Activated naive CD4-positive, alpha-beta T cell treated with anti-CD3 and anti-CD28 coated beads for 36 hours (primary cell): ENCODE results near the gene CFAP251. TPM values are rescaled to one million over a fixed set of nuclear protein-coding genes. Genes with fewer than 3 reads are reported as not detected.
"Not testable (repeated sequence)": the region's sequence is repeated elsewhere in the genome, so short reads cannot be mapped to it uniquely, and the experiment has no call there.

Experiments
- CTCF ChIA-PET: fragments of 350-600 bp; sonication (Branson Sonifier 250); formaldehyde crosslinking; loops from one replicate; lab custom pipeline; 2021; ENCODE audit warnings: antibody characterized with exemption; lab: Charles Lee
- DNase-seq: peaks from one replicate; pipeline ENCODE4 v3.0.0-alpha.2; 2020
- H3K27ac Mint-ChIP-seq: one replicate; pipeline ENCODE4 v1.8.0; 2021; ENCODE audit warnings: mild to moderate bottlenecking, mixed read lengths
- H3K27me3 Mint-ChIP-seq: one replicate; pipeline ENCODE4 v1.8.0; 2021; ENCODE audit warnings: low read depth, mixed read lengths
- H3K36me3 Mint-ChIP-seq: one replicate; pipeline ENCODE4 v1.8.0; 2021; ENCODE audit warnings: low read depth, mixed read lengths
- H3K4me1 Mint-ChIP-seq: one replicate; pipeline ENCODE4 v1.8.0; 2021; ENCODE audit warnings: low read depth, mixed read lengths
- H3K4me3 Mint-ChIP-seq: one replicate; pipeline ENCODE4 v1.8.0; 2021; ENCODE audit warnings: mild to moderate bottlenecking, moderate library complexity, mixed read lengths
- H3K9me3 Mint-ChIP-seq: one replicate; pipeline ENCODE4 v1.8.0; 2021; ENCODE audit warnings: mixed read lengths
- intact Hi-C: fragments of 100-400 bp; cut with micrococcal nuclease; formaldehyde crosslinking; loops from one replicate; pipeline ENCODE4 v1.15.1; 2023
- total RNA-seq, 2 experiments: library from RNA; stranded (reverse); gene quantifications; one replicate each; pipeline ENCODE4 v1.2.3, GENCODE V29; 2021

CFAP251 gene
- total RNA-seq, 2 experiments from 2014 or later, result 0.20 to 0.62 TPM

DNA sequence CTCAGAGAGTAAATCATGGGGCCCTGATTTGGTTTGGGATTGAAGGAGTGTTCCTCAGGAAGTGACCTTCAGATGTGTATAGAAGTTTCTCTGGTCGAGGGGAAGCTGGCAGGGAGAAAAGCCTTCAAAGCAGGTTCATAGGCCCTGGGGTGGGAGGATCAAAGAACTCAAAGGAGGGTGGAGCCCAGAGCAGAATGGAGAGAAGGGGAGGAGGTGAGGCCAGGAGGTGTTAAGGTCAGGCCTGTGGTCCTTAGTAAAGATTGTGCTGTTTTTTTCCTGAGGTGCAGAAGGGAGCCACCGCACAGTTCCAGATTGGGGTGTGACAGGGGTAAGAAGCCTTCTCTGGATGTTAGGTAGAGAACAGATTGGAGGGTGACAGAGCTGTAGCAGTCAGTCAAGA lies 9.7 kb upstream of the CFAP251 start:
- H3K27me3 Mint-ChIP-seq, result no peaks in the 10 kb centered on the region
- H3K36me3 Mint-ChIP-seq, result peaks cover 35% of the 10 kb centered on the region
- CTCF ChIA-PET, result interaction anchor here (0.6 kb wide), 1 partner anchor 79 kb away, joined by 3 read pairs; no protein-coding TSS in a partner anchor
- intact Hi-C loops, result no loop called here
- no peak overlapping the region for H3K4me3 Mint-ChIP-seq
- H3K4me1 Mint-ChIP-seq, result peaks cover 14% of the 10 kb centered on the region
- DNase-seq, result no peak
- H3K27ac Mint-ChIP-seq, result peak overlapping the region; percentile 10
- H3K9me3 Mint-ChIP-seq, result no peaks in the 10 kb centered on the region

DNA sequence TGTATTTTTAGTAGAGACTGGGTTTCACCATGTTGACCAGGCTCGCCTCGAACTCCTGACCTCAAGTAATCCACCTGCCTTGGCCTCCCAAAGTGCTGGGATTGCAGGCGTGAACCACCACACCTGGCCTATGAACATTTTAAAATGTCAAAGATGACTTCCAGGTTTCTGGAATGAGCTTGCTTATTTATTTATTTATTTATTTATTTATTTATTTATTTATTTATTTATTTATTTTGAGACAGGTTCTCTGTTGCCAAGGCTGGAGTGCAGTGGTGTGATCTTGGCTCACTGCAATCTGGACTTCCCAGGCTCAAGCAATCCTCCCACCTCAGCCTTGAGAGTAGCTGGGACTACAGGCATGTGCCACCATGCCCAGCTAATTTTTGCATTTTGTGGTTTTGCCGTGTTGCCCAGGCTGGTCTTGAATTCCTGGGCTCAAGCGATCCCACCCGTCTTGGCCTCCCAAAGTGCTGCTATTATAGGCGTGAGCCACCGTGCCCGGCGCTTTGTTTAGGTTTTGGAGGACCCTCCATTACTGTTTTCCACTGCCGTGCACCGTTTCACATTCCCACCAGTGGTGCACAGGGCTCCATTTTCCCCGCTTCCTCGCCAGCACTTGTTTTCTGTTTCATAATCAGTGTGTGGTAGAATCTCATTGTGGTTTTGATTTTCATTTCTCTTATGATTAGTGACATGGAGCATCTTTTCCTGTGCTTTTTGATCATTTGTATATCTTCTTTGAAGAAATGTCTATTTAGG lies 6.4 kb upstream of the CFAP251 start:
- Mint-ChIP-seq H3K9me3 (no peaks in the 10 kb centered on the region), H3K4me1 (peaks cover 14% of the 10 kb centered on the region), H3K4me3 (no peak overlapping the region), H3K27me3 (no peaks in the 10 kb centered on the region), H3K36me3 (peaks cover 27% of the 10 kb centered on the region), H3K27ac (peak overlapping the region; percentile 51)
- peak; percentile 51 for DNase-seq
- intact Hi-C loops, result loop anchor here (1.0 kb wide), 1 partner anchor 79 kb away; no protein-coding TSS in a partner anchor
- CTCF ChIA-PET, result interaction anchor here (0.6 to 0.7 kb wide), 2 partner anchors 22 to 210 kb away, joined by 3 to 6 read pairs; no protein-coding TSS in a partner anchor

DNA sequence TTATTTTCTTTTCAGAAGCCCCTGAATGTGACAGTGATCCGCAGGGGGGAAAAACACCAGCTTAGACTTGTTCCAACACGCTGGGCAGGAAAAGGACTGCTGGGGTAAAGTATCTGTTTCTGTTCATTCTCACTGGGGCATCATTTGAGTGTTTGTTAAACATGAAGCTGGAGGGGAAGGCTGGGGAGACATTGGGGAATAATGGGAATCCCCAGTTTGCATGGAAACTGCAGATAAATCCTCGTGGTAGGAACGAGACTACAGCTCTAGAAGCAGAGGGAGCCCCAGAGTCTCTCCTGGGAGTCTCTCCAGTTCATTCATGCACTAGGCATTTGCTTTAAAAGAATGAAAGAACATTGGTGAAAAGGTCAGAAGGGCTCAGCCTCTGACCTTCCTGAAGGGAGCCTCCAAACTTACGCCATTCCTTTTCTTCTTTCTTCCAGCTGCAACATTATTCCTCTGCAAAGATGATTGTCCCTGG lies 2.5 kb upstream of the CFAP251 start:
- intact Hi-C loops, result loop anchor here (5.0 kb wide), 3 partner anchors 91 to 206 kb away; no protein-coding TSS in a partner anchor
- Mint-ChIP-seq H3K4me3 (no peak overlapping the region), H3K36me3 (peaks cover 15% of the 10 kb centered on the region), H3K27ac (no peak overlapping the region), H3K27me3 (no peaks in the 10 kb centered on the region), H3K4me1 (peaks cover 21% of the 10 kb centered on the region), H3K9me3 (no peaks in the 10 kb centered on the region)
- no peak for DNase-seq
- CTCF ChIA-PET, result interaction anchor here (1.3 kb wide), 2 partner anchors 121 to 207 kb away, joined by 3 read pairs; no protein-coding TSS in a partner anchor

DNA sequence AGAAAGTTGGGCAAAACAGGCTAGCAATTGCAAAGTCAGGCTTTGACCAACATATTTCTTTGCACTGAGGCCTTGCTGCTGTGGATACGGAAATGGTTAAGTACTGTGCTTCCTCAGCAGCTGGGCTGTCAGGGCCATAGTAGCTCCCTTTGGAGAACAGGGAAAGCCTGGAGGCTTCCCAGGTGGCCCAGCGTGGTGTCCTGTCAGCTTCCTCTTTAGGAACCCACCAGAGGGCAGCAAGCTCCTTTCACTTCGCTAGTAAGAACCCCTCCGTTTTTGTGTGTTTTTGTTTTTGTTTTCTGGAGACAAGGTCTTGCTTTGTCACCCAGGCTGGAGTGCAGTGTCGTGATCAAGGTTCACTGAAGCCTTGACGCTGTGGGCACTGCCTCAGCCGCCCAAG lies 1.7 kb upstream of the CFAP251 start:
- Mint-ChIP-seq H3K27me3 (no peaks in the 10 kb centered on the region), H3K4me3 (no peak overlapping the region), H3K27ac (no peak overlapping the region), H3K36me3 (peaks cover 12% of the 10 kb centered on the region), H3K9me3 (no peaks in the 10 kb centered on the region), H3K4me1 (peaks cover 21% of the 10 kb centered on the region)
- CTCF ChIA-PET, result interaction anchor here (0.8 to 1.3 kb wide), 3 partner anchors 21 to 206 kb away, joined by 3 to 5 read pairs (median 3); no protein-coding TSS in a partner anchor
- no peak for DNase-seq
- intact Hi-C loops, result loop anchor here (5.0 kb wide), 3 partner anchors 91 to 206 kb away; no protein-coding TSS in a partner anchor

DNA sequence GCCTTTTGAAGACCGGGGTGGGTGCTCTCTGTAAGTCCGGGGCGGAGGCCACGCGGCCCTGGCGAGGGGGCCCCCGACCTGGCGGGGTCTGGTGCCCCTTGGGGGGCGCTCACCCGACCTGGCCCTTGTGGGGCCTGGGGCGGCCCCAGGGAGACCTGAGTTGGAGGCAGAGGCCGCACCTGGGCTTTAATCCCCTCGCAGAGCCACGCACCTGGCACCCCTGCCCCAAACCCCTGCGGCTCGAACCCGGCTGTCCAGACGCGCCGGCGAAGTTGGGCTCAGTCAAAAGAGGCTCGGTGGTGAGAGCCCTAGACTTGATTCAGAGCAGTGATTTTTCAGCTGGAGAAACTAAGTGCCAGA lies 267 bp downstream of the CFAP251 start:
- Mint-ChIP-seq H3K27me3 (no peaks in the 10 kb centered on the region), H3K4me3 (peak overlapping the region; percentile 69), H3K36me3 (peaks cover 8% of the 10 kb centered on the region), H3K4me1 (peaks cover 14% of the 10 kb centered on the region), H3K9me3 (no peaks in the 10 kb centered on the region), H3K27ac (no peak overlapping the region)
- CTCF ChIA-PET, result interaction anchor here (0.7 to 2.5 kb wide), 9 partner anchors 9 to 234 kb away, joined by 3 to 11 read pairs (median 4); partner anchors contain the start of genes PSMD9 and RHOF
- DNase-seq, result no peak
- intact Hi-C loops, result loop anchor here (1.0 to 5.0 kb wide), 7 partner anchors 30 to 204 kb away; partner anchors contain the start of gene PSMD9

DNA sequence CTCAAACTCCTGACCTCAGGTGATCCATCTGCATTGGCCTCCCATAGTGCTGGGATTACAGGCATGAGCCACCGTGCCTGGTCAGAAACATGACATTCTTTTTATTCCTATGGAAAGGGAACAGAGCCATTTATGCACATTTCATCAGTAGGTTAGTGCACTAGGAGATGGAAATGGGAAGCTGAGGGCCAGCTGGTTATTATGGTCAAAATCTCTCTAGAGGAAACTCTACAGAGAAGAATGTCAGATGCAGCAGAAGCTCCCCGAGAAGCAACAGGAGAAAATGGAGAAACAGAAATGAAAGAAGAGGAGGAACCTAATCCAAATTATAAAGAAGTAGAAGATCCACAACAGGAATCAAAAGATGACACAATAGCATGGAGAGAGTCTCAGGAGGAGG lies 2.7 kb downstream of the CFAP251 start:
- CTCF ChIA-PET, result no interaction called here

DNA sequence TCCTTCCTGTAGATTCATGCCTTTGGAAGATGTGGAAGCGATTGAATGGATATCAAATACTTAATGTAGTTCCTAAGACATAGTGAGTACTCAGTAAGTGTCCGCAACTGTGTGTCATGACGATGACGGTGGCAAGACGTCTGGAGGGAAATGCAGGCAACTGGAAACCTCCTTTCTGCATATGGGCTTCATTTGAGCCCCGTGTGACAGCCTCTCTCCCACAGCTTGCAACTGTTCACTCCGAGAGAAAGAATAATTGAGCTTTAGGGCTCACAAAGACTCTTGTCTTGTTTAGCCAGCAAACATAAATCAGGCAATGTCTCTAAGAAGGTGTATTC lies 6.9 kb downstream of the CFAP251 start:
- intact Hi-C loops, result no loop called here
- CTCF ChIA-PET, result interaction anchor here (0.6 to 0.7 kb wide), 2 partner anchors 28 to 47 kb away, joined by 4 to 6 read pairs; no protein-coding TSS in a partner anchor
- no peaks in the 10 kb centered on the region for H3K9me3 Mint-ChIP-seq
- no peaks in the 10 kb centered on the region for H3K27me3 Mint-ChIP-seq
- H3K27ac Mint-ChIP-seq, result no peak overlapping the region
- no peaks in the 10 kb centered on the region for H3K36me3 Mint-ChIP-seq
- no peak for DNase-seq
- H3K4me1 Mint-ChIP-seq, result no peaks in the 10 kb centered on the region
- H3K4me3 Mint-ChIP-seq, result no peak overlapping the region

More for the DNA sequence above, 2.7 kb downstream of the CFAP251 start:
- peaks cover 14% of the 10 kb centered on the region for H3K4me1 Mint-ChIP-seq
- DNase-seq, result no peak
- intact Hi-C loops, result no loop called here
- H3K4me3 Mint-ChIP-seq, result no peak overlapping the region
- H3K27me3 Mint-ChIP-seq, result no peaks in the 10 kb centered on the region
- peaks cover 6% of the 10 kb centered on the region for H3K36me3 Mint-ChIP-seq
- no peak overlapping the region for H3K27ac Mint-ChIP-seq
- H3K9me3 Mint-ChIP-seq, result no peaks in the 10 kb centered on the region

DNA sequence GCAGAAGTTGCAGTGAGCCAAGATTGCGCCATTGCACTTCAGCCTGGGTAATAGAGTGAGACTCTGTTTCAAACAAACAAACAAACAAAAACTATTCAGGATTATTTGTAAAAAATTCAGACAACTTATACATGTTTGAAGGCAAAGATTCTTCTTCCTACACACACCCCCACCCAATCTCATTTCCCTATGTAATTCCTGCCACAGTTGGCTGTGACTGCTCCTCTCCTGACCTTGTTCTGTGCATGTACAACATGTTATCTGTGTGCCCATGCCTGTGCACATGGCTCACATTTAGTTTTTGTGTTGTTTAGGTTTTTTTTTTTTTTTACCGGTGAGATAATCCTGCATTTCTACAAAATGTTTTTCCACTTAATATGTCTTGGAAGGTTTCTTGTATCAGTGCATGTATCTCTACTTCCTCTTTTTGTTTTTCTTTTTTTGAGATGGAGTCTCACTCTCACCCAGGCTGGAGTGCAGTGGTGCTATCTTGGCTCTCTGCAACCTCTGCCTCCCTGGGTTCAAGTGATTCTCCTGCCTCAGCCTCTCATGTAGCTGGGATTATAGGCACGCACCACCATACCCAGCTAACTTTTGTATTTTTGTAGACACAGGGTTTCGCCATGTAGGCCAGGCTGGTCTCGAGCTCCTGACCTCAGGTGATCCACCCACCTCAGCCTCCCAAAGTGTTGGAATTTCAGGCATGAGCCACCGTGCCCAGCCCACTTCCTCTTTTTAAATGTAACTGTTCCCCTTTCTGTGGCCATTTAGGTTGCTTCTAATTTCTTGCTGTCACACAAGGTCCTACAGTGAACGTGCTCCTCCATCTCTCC lies 8.7 kb downstream of the CFAP251 start:
- no peak overlapping the region for H3K27ac Mint-ChIP-seq
- intact Hi-C loops, result no loop called here
- no peaks in the 10 kb centered on the region for H3K4me1 Mint-ChIP-seq
- H3K4me3 Mint-ChIP-seq, result no peak overlapping the region
- no peak for DNase-seq
- no peaks in the 10 kb centered on the region for H3K27me3 Mint-ChIP-seq
- no peaks in the 10 kb centered on the region for H3K9me3 Mint-ChIP-seq
- CTCF ChIA-PET, result interaction anchor here (1.8 kb wide), 1 partner anchor 8 kb away, joined by 5 read pairs; the partner anchor contains the start of gene CFAP251
- H3K36me3 Mint-ChIP-seq, result no peaks in the 10 kb centered on the region

DNA sequence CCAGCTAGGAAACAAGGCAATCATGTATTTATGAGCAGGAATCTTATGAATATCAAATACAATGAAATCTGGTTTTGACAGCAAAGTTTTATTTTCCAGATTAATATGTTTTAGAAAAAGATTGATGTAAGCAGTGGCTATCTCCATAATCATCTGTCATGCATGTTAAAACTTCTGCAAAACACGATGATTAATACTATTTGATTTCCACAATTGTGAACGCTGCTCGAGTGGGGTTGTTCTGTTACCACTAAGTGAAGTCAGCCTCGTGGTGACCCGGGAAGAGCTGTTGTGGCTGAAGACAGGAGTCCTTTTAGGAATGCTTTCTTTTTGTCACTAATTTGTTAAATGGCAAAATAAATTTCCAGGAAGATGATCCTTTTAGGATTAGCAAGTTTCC lies 9.4 kb downstream of the CFAP251 start:
- Mint-ChIP-seq H3K9me3 (no peaks in the 10 kb centered on the region), H3K4me1 (no peaks in the 10 kb centered on the region), H3K4me3 (no peak overlapping the region), H3K27me3 (no peaks in the 10 kb centered on the region), H3K36me3 (no peaks in the 10 kb centered on the region), H3K27ac (no peak overlapping the region)
- intact Hi-C loops, result no loop called here
- CTCF ChIA-PET, result interaction anchor here (1.8 kb wide), 1 partner anchor 9 kb away, joined by 5 read pairs; the partner anchor contains the start of gene CFAP251
- no peak for DNase-seq

DNA sequence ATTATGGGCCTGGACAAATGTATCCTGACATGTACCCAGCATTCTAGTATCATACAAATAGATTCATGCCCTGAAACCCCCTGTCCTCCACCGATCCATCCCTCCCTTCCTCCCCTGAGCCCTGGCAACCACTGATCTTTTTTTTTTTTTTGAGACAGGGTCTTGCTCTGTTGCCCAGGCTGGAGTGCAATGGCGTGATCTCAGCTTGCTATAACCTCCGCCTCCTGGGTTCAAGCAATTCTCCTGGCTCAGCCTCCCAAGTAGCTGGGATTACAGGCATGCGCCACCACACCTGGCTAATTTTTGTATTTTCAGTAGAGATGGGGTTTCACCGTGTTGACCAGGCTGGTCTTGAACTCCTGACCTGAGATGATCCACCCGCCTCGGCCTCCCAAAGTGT lies 11.2 kb downstream of the CFAP251 start:
- H3K36me3 Mint-ChIP-seq, DNase-seq, H3K27ac Mint-ChIP-seq, H3K9me3 Mint-ChIP-seq, H3K27me3 Mint-ChIP-seq, H3K4me3 Mint-ChIP-seq, CTCF ChIA-PET, H3K4me1 Mint-ChIP-seq, intact Hi-C loops: not testable (repeated sequence)

DNA sequence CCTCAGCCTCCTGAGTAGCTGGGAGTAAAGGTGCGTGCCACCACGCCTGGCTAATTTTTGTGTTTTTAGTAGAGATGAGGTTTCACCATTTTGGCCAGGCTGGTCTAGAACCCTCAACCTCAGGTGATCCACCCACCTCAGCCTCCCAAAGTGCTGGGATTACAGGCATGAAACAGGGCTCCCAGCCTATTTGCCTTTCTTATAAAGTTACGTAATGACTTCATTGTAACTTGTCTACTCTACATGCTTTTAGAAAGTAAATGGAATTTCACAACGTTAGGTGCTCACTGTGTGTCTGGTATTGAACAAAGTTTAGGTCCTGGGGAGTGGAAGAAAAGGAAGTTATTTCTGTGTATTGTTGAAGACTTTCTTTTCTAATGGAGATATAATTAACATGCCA lies 12.5 kb downstream of the CFAP251 start:
- H3K27ac Mint-ChIP-seq, result no peak overlapping the region
- CTCF ChIA-PET, result no interaction called here

DNA sequence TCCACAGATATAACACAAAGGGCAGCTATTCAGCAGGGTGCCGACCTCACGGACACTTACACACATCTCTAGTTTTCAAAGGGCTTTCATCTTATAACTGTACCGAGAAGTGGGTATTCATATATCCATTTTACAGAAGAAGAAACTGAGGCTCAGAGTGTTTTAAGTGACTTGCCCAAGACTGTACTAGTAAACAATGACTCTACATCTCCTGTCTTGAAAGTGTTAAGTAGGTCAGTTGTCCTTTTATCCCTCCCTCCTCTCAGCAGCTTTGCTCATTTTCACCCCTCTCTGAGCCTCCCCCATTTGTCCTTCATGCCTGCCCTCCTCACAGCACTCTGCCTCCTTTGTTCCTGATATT lies 13.8 kb downstream of the CFAP251 start:
- Mint-ChIP-seq H3K9me3 (no peaks in the 10 kb centered on the region), H3K27ac (no peak overlapping the region), H3K4me3 (no peak overlapping the region), H3K4me1 (no peaks in the 10 kb centered on the region), H3K36me3 (no peaks in the 10 kb centered on the region), H3K27me3 (no peaks in the 10 kb centered on the region)
- intact Hi-C loops, result no loop called here
- no peak for DNase-seq
- CTCF ChIA-PET, result no interaction called here

More for the DNA sequence above, 12.5 kb downstream of the CFAP251 start:
- DNase-seq, result no peak
- intact Hi-C loops, result no loop called here
- Mint-ChIP-seq H3K4me1 (no peaks in the 10 kb centered on the region), H3K27me3 (no peaks in the 10 kb centered on the region), H3K36me3 (no peaks in the 10 kb centered on the region), H3K4me3 (no peak overlapping the region), H3K9me3 (no peaks in the 10 kb centered on the region)
